KOPT-K1 (cell line): ENCODE results near the gene AGR3.
"Not testable (repeated sequence)": the region's sequence is repeated elsewhere in the genome, so short reads cannot be mapped to it uniquely, and the experiment has no call there.

ENCODE experiments used
- H3K27ac ChIP-seq: fragments of 200-600 bp; sonication (generic); 2 replicates; pipeline ENCODE4 v1.5.1; 2016; ENCODE audit warnings: antibody characterized with exemption, mild to moderate bottlenecking, low read depth, low read length; ENCODE audit not compliant: poor library complexity, severe bottlenecking
- H3K36me3 ChIP-seq: fragments of 200-600 bp; sonication (generic); 2 replicates; pipeline ENCODE4 v1.5.1; 2017; ENCODE audit warnings: antibody characterized with exemption, mild to moderate bottlenecking, low read length, moderate library complexity; ENCODE audit not compliant: insufficient read depth
- H3K9me3 ChIP-seq: fragments of 200-600 bp; sonication (generic); 2 replicates; pipeline ENCODE4 v1.5.1; 2017; ENCODE audit warnings: antibody characterized with exemption, low read length, mild to moderate bottlenecking; ENCODE audit not compliant: insufficient read depth, poor library complexity, severe bottlenecking

AGR3 gene

GRCh38 chr7:16853189-16853588 lies 28.6 kb downstream of the AGR3 start:
- H3K9me3 ChIP-seq, H3K27ac ChIP-seq, H3K36me3 ChIP-seq: not testable (repeated sequence)

- H3K27ac ChIP-seq, result no peak overlapping the region
- H3K9me3 ChIP-seq, result no peaks in the 10 kb centered on the region
- H3K36me3 ChIP-seq, result no peaks in the 10 kb centered on the region
These were observed 30.0 kb downstream of the AGR3 start for GRCh38 chr7:16851829-16852228.

GRCh38 chr7:16850614-16851466 lies 30.9 kb downstream of the AGR3 start:
- Histone ChIP-seq H3K27ac (no peak overlapping the region), H3K9me3 (no peaks in the 10 kb centered on the region), H3K36me3 (no peaks in the 10 kb centered on the region)

- H3K36me3 ChIP-seq, result no peaks in the 10 kb centered on the region
- H3K9me3 ChIP-seq, result no peaks in the 10 kb centered on the region
- no peak overlapping the region for H3K27ac ChIP-seq
These were observed 32.3 kb downstream of the AGR3 start for GRCh38 chr7:16849296-16850148.

- H3K9me3 ChIP-seq, result no peaks in the 10 kb centered on the region
- H3K36me3 ChIP-seq, result no peaks in the 10 kb centered on the region
- no peak overlapping the region for H3K27ac ChIP-seq
These were observed 34.4 kb downstream of the AGR3 start for GRCh38 chr7:16847381-16847860.

- Histone ChIP-seq H3K27ac (no peak overlapping the region), H3K9me3 (no peaks in the 10 kb centered on the region), H3K36me3 (no peaks in the 10 kb centered on the region)
These were observed 35.1 kb downstream of the AGR3 start for GRCh38 chr7:16846601-16847165.

GRCh38 chr7:16845746-16846145 lies 36.0 kb downstream of the AGR3 start:
- H3K36me3 ChIP-seq, result no peaks in the 10 kb centered on the region
- H3K27ac ChIP-seq, result no peak overlapping the region
- no peaks in the 10 kb centered on the region for H3K9me3 ChIP-seq

- H3K27ac ChIP-seq, result no peak overlapping the region
- no peaks in the 10 kb centered on the region for H3K36me3 ChIP-seq
- no peaks in the 10 kb centered on the region for H3K9me3 ChIP-seq
These were observed 40.1 kb downstream of the AGR3 start for GRCh38 chr7:16841681-16842080.

- peaks cover 5% of the 10 kb centered on the region for H3K9me3 ChIP-seq
- H3K36me3 ChIP-seq, result no peaks in the 10 kb centered on the region
- no peak overlapping the region for H3K27ac ChIP-seq
These were observed 41.7 kb downstream of the AGR3 start for GRCh38 chr7:16840094-16840493.

GRCh38 chr7:16839646-16840045 lies 42.1 kb downstream of the AGR3 start:
- Histone ChIP-seq H3K27ac (no peak overlapping the region), H3K36me3 (no peaks in the 10 kb centered on the region), H3K9me3 (peaks cover 5% of the 10 kb centered on the region)

- peaks cover 5% of the 10 kb centered on the region for H3K9me3 ChIP-seq
- H3K27ac ChIP-seq, result no peak overlapping the region
- H3K36me3 ChIP-seq, result no peaks in the 10 kb centered on the region
These were observed 42.9 kb downstream of the AGR3 start for GRCh38 chr7:16838891-16839290.

- peaks cover 5% of the 10 kb centered on the region for H3K9me3 ChIP-seq
- no peaks in the 10 kb centered on the region for H3K36me3 ChIP-seq
- no peak overlapping the region for H3K27ac ChIP-seq
These were observed 43.4 kb downstream of the AGR3 start for GRCh38 chr7:16838386-16838785.

GRCh38 chr7:16836481-16836880 lies 45.3 kb downstream of the AGR3 start:
- no peaks in the 10 kb centered on the region for H3K36me3 ChIP-seq
- peaks cover 5% of the 10 kb centered on the region for H3K9me3 ChIP-seq
- no peak overlapping the region for H3K27ac ChIP-seq

- no peaks in the 10 kb centered on the region for H3K36me3 ChIP-seq
- no peak overlapping the region for H3K27ac ChIP-seq
- H3K9me3 ChIP-seq, result peaks cover 5% of the 10 kb centered on the region
These were observed 48.4 kb downstream of the AGR3 start for GRCh38 chr7:16833373-16833772.

- no peaks in the 10 kb centered on the region for H3K9me3 ChIP-seq
- H3K27ac ChIP-seq, result no peak overlapping the region
- no peaks in the 10 kb centered on the region for H3K36me3 ChIP-seq
These were observed 55.7 kb downstream of the AGR3 start for GRCh38 chr7:16826060-16826459.
